GM21717 (cell line): ENCODE measurements around the gene USP44.

Experiments
- ATAC-seq: cut with Tn5 transposase; IDR thresholded peaks from one replicate; pipeline ENCODE4 v1.9.1; 2021; ENCODE audit warnings: mild to moderate bottlenecking, moderate library complexity; ENCODE audit not compliant: unreplicated experiment

Gene USP44

GRCh38 chr12:95548539-95549391 lies 2.5 kb downstream of the USP44 start:
- ATAC-seq: no peak

- ATAC-seq: no peak
These were observed 3.2 kb downstream of the USP44 start for GRCh38 chr12:95548056-95548538.

- ATAC-seq: no peak
These were observed 3.7 kb downstream of the USP44 start for GRCh38 chr12:95547522-95548055.

GRCh38 chr12:95546491-95546813 lies 4.8 kb downstream of the USP44 start:
- no peak for ATAC-seq

- ATAC-seq: no peak
These were observed 5.4 kb downstream of the USP44 start for GRCh38 chr12:95545731-95546490.

GRCh38 chr12:95545303-95545702 lies 6.0 kb downstream of the USP44 start:
- ATAC-seq: no peak

GRCh38 chr12:95544756-95545155 lies 6.5 kb downstream of the USP44 start:
- no peak for ATAC-seq

- ATAC-seq: no peak
These were observed 8.0 kb downstream of the USP44 start for GRCh38 chr12:95543305-95543704.

- no peak for ATAC-seq
These were observed 9.8 kb downstream of the USP44 start for GRCh38 chr12:95541436-95541835.

GRCh38 chr12:95538656-95539055 lies 12.6 kb downstream of the USP44 start:
- ATAC-seq: no peak

GRCh38 chr12:95538006-95538405 lies 13.3 kb downstream of the USP44 start:
- ATAC-seq: no peak

- ATAC-seq: no peak
These were observed 17.3 kb downstream of the USP44 start for GRCh38 chr12:95533985-95534384.

GRCh38 chr12:95532851-95533250 lies 18.4 kb downstream of the USP44 start:
- no peak for ATAC-seq

- ATAC-seq: no peak
These were observed 21.5 kb downstream of the USP44 start for GRCh38 chr12:95529693-95530225.

- no peak for ATAC-seq
These were observed 22.8 kb downstream of the USP44 start for GRCh38 chr12:95528431-95528830.

- ATAC-seq: no peak
These were observed 28.6 kb downstream of the USP44 start for GRCh38 chr12:95522692-95523091.

GRCh38 chr12:95520816-95521215 lies 30.5 kb downstream of the USP44 start:
- no peak for ATAC-seq

- no peak for ATAC-seq
These were observed 32.3 kb downstream of the USP44 start for GRCh38 chr12:95518944-95519343.

GRCh38 chr12:95517246-95517645 lies 34.0 kb downstream of the USP44 start:
- no peak for ATAC-seq

GRCh38 chr12:95516757-95517156 lies 34.5 kb downstream of the USP44 start:
- no peak for ATAC-seq

- no peak for ATAC-seq
These were observed 36.1 kb downstream of the USP44 start for GRCh38 chr12:95515197-95515596.

- no peak for ATAC-seq
These were observed 37.7 kb downstream of the USP44 start for GRCh38 chr12:95513599-95513998.
